H9 (cell line): ENCODE measurements around the gene RASL10A. TPM values are rescaled to one million over a fixed set of nuclear protein-coding genes. Genes with fewer than 3 reads are reported as not detected.

Source experiments
- DNase-seq: peaks from one replicate; pipeline ENCODE4 v3.0.0-alpha.2; 2017
- H2AFZ ChIP-seq: one replicate; pipeline ENCODE4 v1.6.1; 2013; ENCODE audit warnings: mild to moderate bottlenecking, low read length, control low read depth, moderate library complexity
- H2AK5ac ChIP-seq: 2 replicates; pipeline ENCODE4 v1.6.1; 2013; ENCODE audit warnings: low read length, control low read depth, mixed read lengths; ENCODE audit not compliant: insufficient read length
- H2BK120ac ChIP-seq: one replicate; pipeline ENCODE4 v1.6.1; 2013; ENCODE audit warnings: low read depth, mild to moderate bottlenecking, low read length, control low read depth, inconsistent platforms; ENCODE audit not compliant: poor library complexity, severe bottlenecking
- H2BK12ac ChIP-seq: 2 replicates; pipeline ENCODE4 v1.6.1; 2013; ENCODE audit warnings: low read length, control low read depth, mixed read lengths, low read depth; ENCODE audit not compliant: insufficient read length
- H2BK15ac ChIP-seq: 2 replicates; pipeline ENCODE4 v1.6.1; 2013; ENCODE audit warnings: low read depth, low read length, control low read depth
- H2BK20ac ChIP-seq: one replicate; pipeline ENCODE4 v1.6.1; 2013; ENCODE audit warnings: low read depth, mild to moderate bottlenecking, low read length, control low read depth, inconsistent platforms; ENCODE audit not compliant: poor library complexity, severe bottlenecking
- H2BK5ac ChIP-seq: 2 replicates; pipeline ENCODE4 v1.6.1; 2013; ENCODE audit warnings: low read length, control low read depth, mixed read lengths; ENCODE audit not compliant: insufficient read length
- H3K14ac ChIP-seq: 2 replicates; pipeline ENCODE4 v1.6.1; 2013; ENCODE audit warnings: low read length, control low read depth; ENCODE audit not compliant: insufficient read depth
- H3K18ac ChIP-seq: 2 replicates; pipeline ENCODE4 v1.6.1; 2013; ENCODE audit warnings: low read depth, mild to moderate bottlenecking, mixed read lengths, low read length, control low read depth; ENCODE audit not compliant: insufficient read length
- H3K23ac ChIP-seq: 2 replicates; pipeline ENCODE4 v1.6.1; 2013; ENCODE audit warnings: low read length, control low read depth, mixed read lengths, low read depth; ENCODE audit not compliant: insufficient read length
- H3K23me2 ChIP-seq: 2 replicates; pipeline ENCODE4 v1.6.1; 2013; ENCODE audit warnings: low read depth, mild to moderate bottlenecking, mixed read lengths, low read length, control low read depth; ENCODE audit not compliant: insufficient read length, poor library complexity, severe bottlenecking
- H3K27ac ChIP-seq: 2 replicates; pipeline ENCODE4 v1.5.1; 2013; ENCODE audit warnings: low read length, control low read depth, mixed read lengths, low read depth; ENCODE audit not compliant: insufficient read length
- H3K27me3 ChIP-seq: 2 replicates; pipeline ENCODE4 v1.6.1; 2013; ENCODE audit warnings: low read length, control low read depth, inconsistent platforms; ENCODE audit not compliant: insufficient read depth
- H3K4ac ChIP-seq: 2 replicates; pipeline ENCODE4 v1.6.1; 2013; ENCODE audit warnings: low read depth, mild to moderate bottlenecking, control low read depth, inconsistent platforms, low read length, moderate library complexity
- H3K4me1 ChIP-seq: 2 replicates; pipeline ENCODE4 v1.6.1; 2013; ENCODE audit warnings: low read length, control low read depth, inconsistent platforms; ENCODE audit not compliant: insufficient read depth
- H3K4me2 ChIP-seq: 2 replicates; pipeline ENCODE4 v1.6.1; 2013; ENCODE audit warnings: low read length, control low read depth, mixed read lengths; ENCODE audit not compliant: insufficient read length, insufficient read depth
- H3K56ac ChIP-seq: 2 replicates; pipeline ENCODE4 v1.6.1; 2013; ENCODE audit warnings: low read depth, mild to moderate bottlenecking, mixed read lengths, low read length, control low read depth; ENCODE audit not compliant: insufficient read length
- H3K79me1 ChIP-seq: 2 replicates; pipeline ENCODE4 v1.6.1; 2013; ENCODE audit warnings: low read depth, mild to moderate bottlenecking, moderate library complexity, low read length, control low read depth, inconsistent platforms; ENCODE audit not compliant: insufficient read depth, poor library complexity, severe bottlenecking
- H3K79me2 ChIP-seq: 2 replicates; pipeline ENCODE4 v1.6.1; 2013; ENCODE audit warnings: low read length, control low read depth, inconsistent platforms; ENCODE audit not compliant: insufficient read depth
- H3K9ac ChIP-seq: 2 replicates; pipeline ENCODE4 v1.6.1; 2013; ENCODE audit warnings: low read length, control low read depth, mixed read lengths; ENCODE audit not compliant: insufficient read length; ENCODE audit errors: extremely low read depth
- H3K9me3 ChIP-seq: one replicate; pipeline ENCODE4 v1.6.1; 2013; ENCODE audit warnings: low read depth, low read length, inconsistent platforms; ENCODE audit not compliant: control insufficient read depth
- H3T11ph ChIP-seq: one replicate; pipeline ENCODE4 v1.6.1; 2013; ENCODE audit warnings: mild to moderate bottlenecking, low read length, control low read depth, inconsistent platforms
- H4K20me1 ChIP-seq: one replicate; pipeline ENCODE4 v1.6.1; 2013; ENCODE audit not compliant: control insufficient read depth, insufficient read length, insufficient read depth
- H4K5ac ChIP-seq: 2 replicates; pipeline ENCODE4 v1.6.1; 2013; ENCODE audit warnings: low read depth, mild to moderate bottlenecking, mixed read lengths, low read length, control low read depth; ENCODE audit not compliant: insufficient read length
- H4K8ac ChIP-seq: replicated peaks from 2 replicates; pipeline ENCODE4 v1.6.1; 2013; ENCODE audit warnings: low read length, control low read depth, mixed read lengths, low read depth; ENCODE audit not compliant: insufficient read length
- H4K91ac ChIP-seq: 2 replicates; pipeline ENCODE4 v1.6.1; 2013; ENCODE audit warnings: low read depth, mild to moderate bottlenecking, moderate library complexity, mixed read lengths, low read length, control low read depth; ENCODE audit not compliant: insufficient read length
- H3K27ac Mint-ChIP-seq, 3 experiments: 2 replicates in 2 of 3; 3 replicates in 1 of 3; pipeline ENCODE4 v1.8.0; 2020 to 2021; ENCODE audit warnings: mixed read lengths in 3 of 3, mild to moderate bottlenecking in 1 of 3, moderate library complexity in 1 of 3
- H3K27me3 Mint-ChIP-seq: 2 replicates; pipeline ENCODE4 v1.8.0; 2021; ENCODE audit warnings: low read depth, mild to moderate bottlenecking, moderate library complexity, mixed read lengths
- H3K36me3 Mint-ChIP-seq, 3 experiments: 2 replicates in 2 of 3; 3 replicates in 1 of 3; pipeline ENCODE4 v1.8.0; 2020 to 2021; ENCODE audit warnings: low read depth in 3 of 3, mixed read lengths in 3 of 3; ENCODE audit not compliant: insufficient read depth in 1 of 3
- H3K4me1 Mint-ChIP-seq, 2 experiments: 2 replicates each; pipeline ENCODE4 v1.8.0; 2020; ENCODE audit warnings: mixed read lengths in 2 of 2
- H3K4me3 Mint-ChIP-seq, 2 experiments: 2 replicates in 1 of 2; 3 replicates in 1 of 2; pipeline ENCODE4 v1.8.0; 2020 to 2021; ENCODE audit warnings: mild to moderate bottlenecking in 2 of 2, mixed read lengths in 2 of 2, moderate library complexity in 1 of 2
- H3K9me3 Mint-ChIP-seq, 2 experiments: 2 replicates in 1 of 2; 3 replicates in 1 of 2; pipeline ENCODE4 v1.8.0; 2020; ENCODE audit warnings: mild to moderate bottlenecking in 2 of 2, mixed read lengths in 2 of 2, moderate library complexity in 1 of 2
- CTCF ChIP-seq: fragments of 200-600 bp; sonication (generic); conservative IDR thresholded peaks from 3 replicates; pipeline ENCODE4 v1.8.0; 2021; ENCODE audit warnings: antibody characterized with exemption, mild to moderate bottlenecking
- WGBS: extraction: QIAGEN DNeasy Blood & Tissue Kit; methylation state at CpG from one replicate; pipeline ENCODE4 v1.1.7; 2013; ENCODE audit warnings: missing lambda C conversion rate, low lambda C conversion rate, mixed read lengths; ENCODE audit not compliant: insufficient read length; ENCODE audit errors: extremely low coverage; 5-methylcytosine and 5-hydroxymethylcytosine counted together
- total RNA-seq: library from RNA; stranded (reverse); gene quantifications from 2 replicates; pipeline ENCODE4 v1.2.1, GENCODE V29; 2021

The RASL10A gene
- total RNA-seq, 1 experiment from 2014 or later: 0.90 TPM

- H3K56ac ChIP-seq: no peak overlapping the region
- Mint-ChIP-seq H3K36me3 (peaks cover 24 to 41% (median 26%) of the 10 kb centered on the region in 3 experiments; a peak in 6 of 7 replicates), H3K4me3 (no peak overlapping the region), H3K27me3 (peaks cover 3% of the 10 kb centered on the region), H3K9me3 (peaks cover 0 to 3% of the 10 kb centered on the region in 2 experiments; a peak in 2 of 5 replicates), H3K4me1 (peaks cover 18 to 21% of the 10 kb centered on the region in 2 experiments), H3K27ac (no peak overlapping the region)
- no peaks in the 10 kb centered on the region for H3K79me2 ChIP-seq
- no peaks in the 10 kb centered on the region for H3K9me3 ChIP-seq
- no peak overlapping the region for H2BK120ac ChIP-seq
- no peak overlapping the region for H4K91ac ChIP-seq
- no peak overlapping the region for H2AFZ ChIP-seq
- H3K27ac ChIP-seq: no peak overlapping the region
- no peak overlapping the region for H4K5ac ChIP-seq
- TF ChIP-seq CTCF: no peak
- H2BK12ac ChIP-seq: no peak overlapping the region
- H3K4me2 ChIP-seq: no peak overlapping the region
- no peak overlapping the region for H3K14ac ChIP-seq
- no peak for DNase-seq
- no peak overlapping the region for H3K4ac ChIP-seq
- H2BK15ac ChIP-seq: no peak overlapping the region
- peaks cover 8% of the 10 kb centered on the region for H3K23me2 ChIP-seq
- no peaks in the 10 kb centered on the region for H3K27me3 ChIP-seq
- no peak overlapping the region for H2BK20ac ChIP-seq
- no peaks in the 10 kb centered on the region for H4K20me1 ChIP-seq
- no peaks in the 10 kb centered on the region for H3K4me1 ChIP-seq
- no peak overlapping the region for H4K8ac ChIP-seq
- no peak overlapping the region for H3T11ph ChIP-seq
- H3K23ac ChIP-seq: no peak overlapping the region
- H3K18ac ChIP-seq: no peak overlapping the region
- no peaks in the 10 kb centered on the region for H3K79me1 ChIP-seq
- no peak overlapping the region for H2BK5ac ChIP-seq
- H3K9ac ChIP-seq: no peak overlapping the region
- no peak overlapping the region for H2AK5ac ChIP-seq
- no CpG with 5 or more reads among the region's 2 CpGs for WGBS
These were observed 13.2 kb downstream of the RASL10A start for GRCh38 chr22:29302402-29302680.
